GM12892 (cell line): Measurements from ENCODE around the gene IRF6.

Experiments used
- DNase-seq: peaks from one replicate; pipeline ENCODE4 v3.0.0; 2011; ENCODE audit not compliant: insufficient read length
- FAIRE-seq: peaks from 2 replicates; lab custom pipeline; 2011; peaks lifted over from hg19 to GRCh38; lab: Jason Lieb, UNC
- POLR2A ChIP-seq: IDR thresholded peaks from 2 replicates; pipeline ENCODE4 v1.6.1; 2011; ENCODE audit warnings: low read depth, low read length, control low read depth
- POLR2AphosphoS5 ChIP-seq: IDR thresholded peaks from 2 replicates; pipeline ENCODE4 v1.6.1; 2011; ENCODE audit warnings: low read depth, low read length, control low read depth
- TAF1 ChIP-seq: IDR thresholded peaks from 2 replicates; pipeline ENCODE4 v1.6.1; 2011; ENCODE audit warnings: low read depth, mild to moderate bottlenecking, control low read depth, low read length, borderline replicate concordance

IRF6 gene

GRCh38 chr1:209749670-209750323 is 56.1 kb downstream of the IRF6 start:
- TF ChIP-seq TAF1, result no peak
- TF ChIP-seq POLR2AphosphoS5, result no peak
- no peak for TF ChIP-seq POLR2A
- no peak for DNase-seq
- FAIRE-seq, result no peak

GRCh38 chr1:209749205-209749604 is 56.7 kb downstream of the IRF6 start:
- no peak for TF ChIP-seq POLR2A
- no peak for TF ChIP-seq POLR2AphosphoS5
- TF ChIP-seq TAF1, result no peak
- DNase-seq, result no peak
- no peak for FAIRE-seq

GRCh38 chr1:209748620-209749019 is 57.3 kb downstream of the IRF6 start:
- DNase-seq (no peak), FAIRE-seq (no peak)
- TF ChIP-seq POLR2A (no peak), TAF1 (no peak), POLR2AphosphoS5 (no peak)

GRCh38 chr1:209747580-209748262 is 58.2 kb downstream of the IRF6 start:
- FAIRE-seq (peak; percentile 99), DNase-seq (peak; percentile 66)
- TF ChIP-seq POLR2AphosphoS5, result no peak
- TF ChIP-seq POLR2A, result no peak
- TF ChIP-seq TAF1, result no peak

GRCh38 chr1:209746451-209747165 is 59.3 kb downstream of the IRF6 start:
- TF ChIP-seq POLR2A, result no peak
- TF ChIP-seq TAF1, result no peak
- no peak for TF ChIP-seq POLR2AphosphoS5
- no peak for FAIRE-seq
- no peak for DNase-seq

- no peak for TF ChIP-seq POLR2AphosphoS5
- TF ChIP-seq POLR2A, result no peak
- no peak for TF ChIP-seq TAF1
- FAIRE-seq (peak; percentile 17), DNase-seq (no peak)
Measured at GRCh38 chr1:209743145-209743482, 62.8 kb downstream of the IRF6 start.

GRCh38 chr1:209742409-209743144 is 63.4 kb downstream of the IRF6 start:
- DNase-seq (no peak), FAIRE-seq (no peak)
- TF ChIP-seq POLR2AphosphoS5 (no peak), TAF1 (no peak), POLR2A (no peak)

GRCh38 chr1:209741889-209742288 is 64.1 kb downstream of the IRF6 start:
- DNase-seq (no peak), FAIRE-seq (no peak)
- TF ChIP-seq POLR2AphosphoS5, result no peak
- no peak for TF ChIP-seq TAF1
- no peak for TF ChIP-seq POLR2A

- DNase-seq (no peak), FAIRE-seq (no peak)
- TF ChIP-seq POLR2A (no peak), TAF1 (no peak), POLR2AphosphoS5 (no peak)
Measured at GRCh38 chr1:209741193-209741592, 64.7 kb downstream of the IRF6 start.

GRCh38 chr1:209738270-209738669 is 67.7 kb downstream of the IRF6 start:
- no peak for FAIRE-seq
- TF ChIP-seq POLR2AphosphoS5 (no peak), POLR2A (no peak), TAF1 (no peak)
- no peak for DNase-seq

- FAIRE-seq (no peak), DNase-seq (no peak)
- TF ChIP-seq POLR2A (no peak), TAF1 (no peak)
Measured at GRCh38 chr1:209737118-209737505, 68.8 kb downstream of the IRF6 start.

- TF ChIP-seq POLR2AphosphoS5, result no peak
- no peak for TF ChIP-seq POLR2A
- no peak for TF ChIP-seq TAF1
- FAIRE-seq, result no peak
- no peak for DNase-seq
Measured at GRCh38 chr1:209736490-209737117, 69.3 kb downstream of the IRF6 start.
